ENCODE results near the gene RASD2. TPM values are rescaled to one million over a fixed set of nuclear protein-coding genes. Genes with fewer than 3 reads are reported as not detected.

The RASD2 gene, protein sequence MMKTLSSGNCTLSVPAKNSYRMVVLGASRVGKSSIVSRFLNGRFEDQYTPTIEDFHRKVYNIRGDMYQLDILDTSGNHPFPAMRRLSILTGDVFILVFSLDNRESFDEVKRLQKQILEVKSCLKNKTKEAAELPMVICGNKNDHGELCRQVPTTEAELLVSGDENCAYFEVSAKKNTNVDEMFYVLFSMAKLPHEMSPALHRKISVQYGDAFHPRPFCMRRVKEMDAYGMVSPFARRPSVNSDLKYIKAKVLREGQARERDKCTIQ
- total RNA-seq (2022; extraction: Qiagen RNA extraction; ENCODE audit: low read depth): 0.80 to 1.1 TPM (median 0.95 TPM) in 5 replicates

GRCh38 chr22:35540595-35541253 lies at the start of gene RASD2:
RASD2 (plus strand) TSS chr22:35540831; CDS start chr22:35546810, 5,979 bp downstream.

Other genes with a start within 250 kb of the RASD2 start
- 10.3 to 13.2 TPM (median 11.7 TPM) in 5 replicates for gene TOM1, start 240.9 kb upstream of the RASD2 start, total RNA-seq (2022; extraction: Qiagen RNA extraction; ENCODE audit: low read depth)
- 416 to 649 TPM (median 496 TPM) in 5 replicates for gene HMOX1, start 159.7 kb upstream of the RASD2 start, total RNA-seq (2022; extraction: Qiagen RNA extraction; ENCODE audit: low read depth)
- 57.7 to 93.9 TPM (median 88.6 TPM) in 5 replicates for gene MCM5, start 140.7 kb upstream of the RASD2 start, total RNA-seq (2022; extraction: Qiagen RNA extraction; ENCODE audit: low read depth)
- 6.3 to 8.6 TPM (median 7.7 TPM) in 5 replicates for gene MB, start 76.5 kb downstream of the RASD2 start, total RNA-seq (2022; extraction: Qiagen RNA extraction; ENCODE audit: low read depth)
- 1.4 to 1.8 TPM (median 1.6 TPM) in 5 replicates for gene APOL6, start 107.6 kb downstream of the RASD2 start, total RNA-seq (2022; extraction: Qiagen RNA extraction; ENCODE audit: low read depth)
- gene APOL5, start 177.0 kb downstream of the RASD2 start, total RNA-seq (2022; extraction: Qiagen RNA extraction; ENCODE audit: low read depth): not detected in 5 replicates

All from A549 treated with GW870086 at 1 μM for 4 hours (cell line).